Smooth muscle cell of the pulmonary artery (primary cell): Measurements from ENCODE around the gene OTUD7B. TPM values are rescaled to one million over a fixed set of nuclear protein-coding genes. Genes with fewer than 3 reads are reported as not detected.

Source experiments
- total RNA-seq: library from RNA; depleted of rRNA; stranded (reverse); fragments of >200 nt; gene quantifications from 2 replicates; pipeline ENCODE4 v1.2.3, GENCODE V29; 2014

OTUD7B gene
- 16.6 and 21.2 TPM in 2 replicates for total RNA-seq

DNA sequence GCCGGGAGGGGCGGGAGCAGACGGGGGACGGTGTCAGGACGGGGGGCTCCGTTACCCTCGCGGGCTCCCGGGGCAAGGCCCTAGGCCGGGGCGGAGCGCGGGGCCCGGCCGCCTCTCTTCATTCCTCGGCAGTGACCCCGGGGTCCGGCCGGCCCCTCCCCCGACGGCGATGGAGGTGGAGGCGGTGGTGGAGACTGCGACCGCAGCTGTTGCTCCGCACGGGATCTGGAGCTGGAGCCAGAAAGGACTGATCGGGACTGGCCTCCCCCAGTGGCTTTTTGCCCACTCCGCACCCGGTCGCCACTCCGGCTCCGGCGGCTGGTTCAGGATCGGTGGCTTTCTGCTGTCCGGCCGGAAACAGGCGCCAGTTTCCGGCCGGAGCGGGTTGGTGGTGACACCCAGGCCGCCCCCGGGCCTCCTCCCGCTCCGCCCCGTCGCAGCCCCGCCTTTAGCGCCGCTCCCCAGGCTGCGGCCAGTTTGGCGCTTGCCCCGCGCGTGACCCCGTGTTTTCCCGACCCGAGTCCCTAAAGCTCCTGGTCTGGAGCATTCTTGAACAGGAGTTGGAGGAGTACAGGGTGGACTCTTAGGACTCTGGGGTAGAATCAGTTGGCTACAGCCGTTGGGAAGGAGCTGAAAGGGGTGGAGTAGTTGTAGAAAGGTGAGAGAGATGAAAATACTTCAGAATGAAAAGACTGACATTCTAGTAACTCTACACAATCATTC lies at the start of gene OTUD7B:
Gene OTUD7B (minus strand): TSS at position 334 of the 723 bp plus-strand sequence. CDS start 33,216 bp downstream, outside the sequence.

DNA sequence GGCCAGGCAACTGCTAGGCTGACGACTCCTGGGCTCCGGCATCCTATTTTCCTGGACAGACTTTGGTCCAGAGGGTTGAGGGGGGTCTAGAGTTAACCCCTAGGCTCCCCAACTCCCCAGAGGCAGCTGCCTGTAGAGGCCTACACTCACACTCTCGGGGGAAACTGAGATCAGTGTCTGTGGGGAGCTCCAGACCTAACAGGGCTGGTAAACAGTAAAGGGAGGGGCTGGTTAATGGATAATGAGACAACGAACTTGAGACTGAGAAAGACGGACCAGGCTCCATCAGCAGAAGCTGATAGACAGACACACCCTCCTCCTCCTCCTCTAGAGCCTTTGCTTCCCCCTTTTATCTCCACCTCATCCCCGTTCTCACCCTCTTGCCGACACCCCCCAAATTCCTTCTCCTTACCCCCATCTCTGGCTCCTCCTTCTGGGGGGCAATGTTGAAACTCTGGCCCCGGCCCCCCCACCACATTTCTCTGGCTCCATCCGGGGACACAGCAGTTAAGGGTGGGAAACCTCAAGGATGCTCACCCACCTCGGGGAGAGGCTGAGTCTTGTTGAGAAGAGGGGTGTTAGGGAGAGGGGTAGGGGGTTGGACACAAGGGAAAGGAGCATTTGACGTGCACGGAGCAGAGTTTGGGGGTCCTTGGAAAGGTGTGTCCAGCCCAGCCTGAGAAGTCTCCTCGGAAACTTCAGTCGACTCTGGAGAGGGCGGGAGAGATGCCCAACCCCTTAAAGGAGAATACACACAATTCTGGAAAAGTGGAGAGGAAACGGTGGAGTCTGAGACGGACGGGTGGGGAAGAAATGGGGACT lies 74.1 kb downstream of the OTUD7B start, which contains the start of gene MTMR11:
Gene MTMR11 (minus strand): TSS at position 710 of the 822 bp plus-strand sequence. CDS start 232 bp downstream, at position 478.

DNA sequence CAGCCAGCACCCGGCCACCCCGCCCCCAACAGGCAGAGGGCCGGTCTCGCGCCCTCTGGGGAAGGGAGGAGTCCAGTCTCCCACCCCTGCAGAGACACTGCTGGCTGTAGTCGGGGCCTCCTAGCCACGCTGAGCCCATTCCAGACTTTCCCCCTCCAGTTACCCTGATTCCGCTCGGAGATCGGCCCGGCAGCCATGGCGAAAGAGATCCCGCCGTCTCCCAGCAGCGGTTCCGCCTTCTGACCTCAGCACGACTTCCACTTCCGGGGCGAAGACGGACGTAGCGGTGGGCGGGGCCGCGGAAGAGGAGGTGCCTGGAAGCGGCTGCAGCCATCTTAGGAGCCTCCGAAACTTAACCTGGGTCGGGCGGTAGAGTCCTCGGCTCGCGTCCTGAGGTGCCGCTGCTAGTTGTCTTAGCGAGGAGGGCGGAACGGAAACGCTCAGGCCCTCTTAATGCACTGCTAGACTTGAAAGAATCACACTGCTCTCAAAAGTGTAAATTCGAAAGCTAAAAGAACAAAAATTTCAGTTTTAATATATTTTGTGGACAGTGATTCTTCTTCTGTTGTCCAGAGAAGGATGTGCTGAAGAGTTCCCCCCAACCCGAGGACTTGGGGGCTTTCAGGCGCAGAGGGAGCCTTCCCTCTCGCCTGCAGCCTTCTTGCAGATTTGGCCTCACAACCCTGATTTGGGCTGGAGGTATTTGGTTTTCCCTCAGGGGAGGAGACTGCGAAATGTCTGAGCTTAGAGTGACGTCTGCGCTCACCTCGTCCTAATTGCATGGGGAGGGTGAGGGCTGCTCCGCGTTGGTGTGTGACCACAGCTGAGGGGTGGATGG lies 82.7 kb downstream of the OTUD7B start, which contains the start of gene SF3B4:
Gene SF3B4 (minus strand): TSS at position 241 of the 838 bp plus-strand sequence. CDS start 44 bp downstream, at position 197.

DNA sequence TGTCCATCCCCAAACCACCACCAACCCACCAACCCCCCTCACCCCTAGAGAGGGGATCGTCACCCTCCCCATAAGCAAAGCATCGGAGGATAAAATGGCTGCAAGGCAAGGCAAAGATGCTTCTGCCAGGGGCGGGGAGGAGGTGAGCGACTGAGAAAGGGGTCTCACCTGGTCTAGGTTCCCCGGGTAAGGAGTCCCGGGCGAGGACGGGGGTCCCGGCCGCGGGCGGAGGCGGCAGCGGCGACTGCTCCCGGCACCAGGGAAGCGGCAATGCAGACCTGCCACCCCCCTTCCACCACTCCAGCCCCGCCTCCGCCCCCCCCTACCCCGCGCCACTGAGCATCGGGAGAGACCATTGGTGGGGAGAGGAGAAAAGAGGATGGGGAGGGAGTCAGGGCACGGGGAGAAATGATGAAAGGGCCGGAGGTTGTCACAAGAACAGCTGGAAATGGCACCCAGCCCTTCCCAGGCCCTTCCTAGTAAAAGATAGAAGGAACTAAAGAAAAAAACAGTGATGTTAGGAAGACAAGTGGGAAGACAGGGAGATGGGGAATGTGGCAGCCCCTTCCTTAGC lies 92.9 kb downstream of the OTUD7B start, which contains the start of gene SV2A:
Gene SV2A (minus strand): TSS at position 274 of the 574 bp plus-strand sequence. CDS start 4,004 bp downstream, outside the sequence.

DNA sequence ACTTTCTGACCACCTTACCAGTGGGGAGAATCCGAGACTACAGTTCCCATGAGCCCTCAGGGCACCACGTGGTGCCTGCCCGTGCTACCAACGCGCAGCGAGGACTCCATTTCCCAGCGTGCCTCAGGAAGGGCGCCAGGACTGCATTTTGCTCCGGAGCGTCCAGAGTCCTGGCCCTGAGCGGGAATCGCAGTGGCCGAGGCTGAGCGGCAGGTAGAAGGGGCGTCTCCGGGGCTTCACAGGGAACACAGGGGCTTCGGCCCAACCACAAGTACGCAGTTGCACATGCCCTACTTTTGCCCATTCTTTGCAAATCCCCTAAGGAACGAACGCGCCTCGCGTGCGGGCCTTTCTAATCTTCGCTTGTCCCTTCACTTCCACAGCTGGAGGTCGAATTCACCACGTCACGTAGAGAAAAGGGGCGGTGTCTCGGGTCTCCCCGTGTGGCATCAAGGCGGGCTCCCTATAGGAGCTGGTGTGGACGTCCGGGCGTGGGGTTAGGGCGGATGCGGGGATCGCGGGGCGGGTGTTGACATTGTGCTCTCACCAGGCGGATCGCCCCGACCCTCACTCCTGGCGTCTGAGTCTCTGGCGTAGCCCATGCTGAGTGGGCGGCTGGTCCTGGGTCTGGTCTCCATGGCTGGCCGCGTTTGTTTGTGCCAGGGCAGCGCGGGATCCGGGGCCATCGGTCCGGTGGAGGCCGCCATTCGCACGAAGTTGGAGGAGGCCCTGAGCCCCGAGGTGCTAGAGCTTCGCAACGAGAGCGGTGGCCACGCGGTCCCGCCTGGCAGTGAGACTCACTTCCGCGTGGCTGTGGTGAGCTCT lies 110.9 kb downstream of the OTUD7B start, which contains the start of gene BOLA1:
Gene BOLA1 (plus strand): TSS at position 109 of the 825 bp plus-strand sequence. CDS start 492 bp downstream, at position 601.

Other genes with a start within 250 kb of the OTUD7B start
- 0.20 TPM in 1 of 2 replicates, not detected in the other for gene FCGR1A, start 228.0 kb downstream of the OTUD7B start, total RNA-seq
- gene BOLA1, start 111.2 kb downstream of the OTUD7B start, total RNA-seq, result 7.4 and 9.3 TPM in 2 replicates
- gene SV2A, start 92.9 kb downstream of the OTUD7B start, total RNA-seq, result 13.6 and 27.3 TPM in 2 replicates
- gene SF3B4, start 82.9 kb downstream of the OTUD7B start, total RNA-seq, result 12.8 and 15.8 TPM in 2 replicates
- 8.2 and 11.6 TPM in 2 replicates for gene MTMR11, start 73.8 kb downstream of the OTUD7B start, total RNA-seq
- 28.1 and 33.9 TPM in 2 replicates for gene VPS45, start 57.0 kb upstream of the OTUD7B start, total RNA-seq
- gene PLEKHO1, start 139.2 kb upstream of the OTUD7B start, total RNA-seq, result 40.0 and 64.0 TPM in 2 replicates
- gene ANP32E, start 225.4 kb upstream of the OTUD7B start, total RNA-seq, result 14.9 and 20.9 TPM in 2 replicates
- gene CA14, start 247.0 kb upstream of the OTUD7B start, total RNA-seq, result not detected in 2 replicates